Astrocyte (in vitro differentiated cells and primary cell): ENCODE results near the gene POU2F1. TPM values are rescaled to one million over a fixed set of nuclear protein-coding genes. Genes with fewer than 3 reads are reported as not detected.

Experiments
- DNase-seq: peaks from one replicate; pipeline ENCODE4 v3.0.0-alpha.2; 2010; ENCODE audit warnings: low read depth
- FAIRE-seq: peaks from 2 replicates; lab custom pipeline; 2011; peaks lifted over from hg19 to GRCh38; lab: Jason Lieb, UNC
- H2AFZ ChIP-seq: 2 replicates; pipeline ENCODE4 v1.6.0; 2012; ENCODE audit warnings: low read depth, low read length, inconsistent platforms
- H3K27ac ChIP-seq: 2 replicates; pipeline ENCODE4 v1.5.1; 2011; ENCODE audit warnings: low read depth, low read length, inconsistent platforms
- H3K27me3 ChIP-seq: 2 replicates; pipeline ENCODE4 v1.6.0; 2011; ENCODE audit warnings: low read length, inconsistent platforms; ENCODE audit not compliant: insufficient read depth
- H3K36me3 ChIP-seq: 2 replicates; pipeline ENCODE4 v1.5.1; 2011; ENCODE audit warnings: low read length, inconsistent platforms; ENCODE audit not compliant: insufficient read depth
- H3K4me1 ChIP-seq: 2 replicates; pipeline ENCODE4 v1.5.1; 2011; ENCODE audit warnings: low read length, inconsistent platforms; ENCODE audit not compliant: insufficient read depth
- H3K4me2 ChIP-seq: 2 replicates; pipeline ENCODE4 v1.6.0; 2012; ENCODE audit warnings: low read length, inconsistent platforms
- H3K4me3 ChIP-seq: 2 replicates; pipeline ENCODE4 v1.5.1; 2011; ENCODE audit warnings: low read depth, mild to moderate bottlenecking, low read length, inconsistent platforms; ENCODE audit not compliant: insufficient read depth
- H3K79me2 ChIP-seq: 2 replicates; pipeline ENCODE4 v1.6.0; 2012; ENCODE audit warnings: mild to moderate bottlenecking, low read length, inconsistent platforms; ENCODE audit not compliant: insufficient read depth
- H3K9ac ChIP-seq: 2 replicates; pipeline ENCODE4 v1.6.0; 2012; ENCODE audit warnings: mild to moderate bottlenecking, low read length, inconsistent platforms
- H3K9me3 ChIP-seq: 2 replicates; pipeline ENCODE4 v1.5.1; 2012; ENCODE audit warnings: low read depth, mild to moderate bottlenecking, low read length, inconsistent platforms; ENCODE audit not compliant: insufficient read depth
- H4K20me1 ChIP-seq: 2 replicates; pipeline ENCODE4 v1.6.0; 2012; ENCODE audit warnings: low read length, inconsistent platforms; ENCODE audit not compliant: insufficient read depth
- H3K27ac Mint-ChIP-seq: one replicate; pipeline ENCODE4 v1.8.0; 2021; ENCODE audit warnings: mild to moderate bottlenecking, mixed read lengths; ENCODE audit not compliant: unreplicated experiment
- H3K27me3 Mint-ChIP-seq: one replicate; pipeline ENCODE4 v1.8.0; 2021; ENCODE audit warnings: low read depth, mixed read lengths; ENCODE audit not compliant: unreplicated experiment
- H3K36me3 Mint-ChIP-seq: one replicate; pipeline ENCODE4 v1.8.0; 2021; ENCODE audit warnings: low read depth, mixed read lengths; ENCODE audit not compliant: unreplicated experiment
- H3K4me1 Mint-ChIP-seq: one replicate; pipeline ENCODE4 v1.8.0; 2021; ENCODE audit warnings: low read depth, mixed read lengths; ENCODE audit not compliant: unreplicated experiment
- H3K4me3 Mint-ChIP-seq: one replicate; pipeline ENCODE4 v1.8.0; 2021; ENCODE audit warnings: mild to moderate bottlenecking, moderate library complexity, mixed read lengths; ENCODE audit not compliant: unreplicated experiment
- H3K9me3 Mint-ChIP-seq: one replicate; pipeline ENCODE4 v1.8.0; 2021; ENCODE audit warnings: mild to moderate bottlenecking, mixed read lengths; ENCODE audit not compliant: unreplicated experiment
- CTCF ChIP-seq: IDR thresholded peaks from 2 replicates; pipeline ENCODE4 v1.5.1; 2011; ENCODE audit warnings: low read depth, mild to moderate bottlenecking, inconsistent platforms, low read length, moderate library complexity; ENCODE audit not compliant: insufficient read depth
- EZH2 ChIP-seq: IDR thresholded peaks from 2 replicates; pipeline ENCODE4 v1.6.1; 2012; ENCODE audit warnings: mild to moderate bottlenecking, low read length, inconsistent platforms; ENCODE audit not compliant: insufficient read depth
- total RNA-seq: library from RNA; stranded (reverse); gene quantifications from 2 replicates; pipeline ENCODE4 v1.2.1, GENCODE V29; 2021

Gene POU2F1
- total RNA-seq, 1 donor from 2014 or later = 21.7 TPM

GRCh38 chr1:167430134-167430848 lies 209.6 kb downstream of the POU2F1 start:
- Mint-ChIP-seq H3K27ac (no peak overlapping the region), H3K9me3 (no peaks in the 10 kb centered on the region), H3K36me3 (no peaks in the 10 kb centered on the region), H3K27me3 (peaks cover 6% of the 10 kb centered on the region), H3K4me3 (no peak overlapping the region), H3K4me1 (no peaks in the 10 kb centered on the region)
- no peaks in the 10 kb centered on the region for H3K4me1 ChIP-seq
- H3K79me2 ChIP-seq = no peaks in the 10 kb centered on the region
- no peak overlapping the region for H3K4me2 ChIP-seq
- no peaks in the 10 kb centered on the region for H3K9me3 ChIP-seq
- H3K36me3 ChIP-seq = no peaks in the 10 kb centered on the region
- H3K27me3 ChIP-seq = no peaks in the 10 kb centered on the region
- H4K20me1 ChIP-seq = no peaks in the 10 kb centered on the region
- no peak for TF ChIP-seq CTCF
- no peak for TF ChIP-seq EZH2
- DNase-seq (no peak), FAIRE-seq (no peak)
- no peak overlapping the region for H3K9ac ChIP-seq
- no peak overlapping the region for H2AFZ ChIP-seq
- H3K27ac ChIP-seq = no peak overlapping the region
- no peak overlapping the region for H3K4me3 ChIP-seq

- TF ChIP-seq CTCF = no peak
- no peak for TF ChIP-seq EZH2
- Histone ChIP-seq H3K4me3 (no peak overlapping the region), H3K27me3 (no peaks in the 10 kb centered on the region), H3K27ac (no peak overlapping the region), H4K20me1 (no peaks in the 10 kb centered on the region), H3K4me1 (no peaks in the 10 kb centered on the region), H3K36me3 (no peaks in the 10 kb centered on the region), H3K9ac (no peak overlapping the region), H3K79me2 (no peaks in the 10 kb centered on the region), H3K4me2 (no peak overlapping the region), H3K9me3 (no peaks in the 10 kb centered on the region), H2AFZ (no peak overlapping the region)
- no peaks in the 10 kb centered on the region for H3K36me3 Mint-ChIP-seq
- H3K27me3 Mint-ChIP-seq = peaks cover 11% of the 10 kb centered on the region
- H3K9me3 Mint-ChIP-seq = peaks cover under 1% of the 10 kb centered on the region
- no peak overlapping the region for H3K4me3 Mint-ChIP-seq
- no peak overlapping the region for H3K27ac Mint-ChIP-seq
- DNase-seq (no peak), FAIRE-seq (no peak)
- H3K4me1 Mint-ChIP-seq = no peaks in the 10 kb centered on the region
Observed at GRCh38 chr1:167430849-167431242, 210.2 kb downstream of the POU2F1 start.

GRCh38 chr1:167431261-167431908 lies 210.7 kb downstream of the POU2F1 start:
- no peaks in the 10 kb centered on the region for H3K9me3 ChIP-seq
- H3K4me3 ChIP-seq = no peak overlapping the region
- Mint-ChIP-seq H3K4me3 (no peak overlapping the region), H3K27me3 (peaks cover 12% of the 10 kb centered on the region), H3K4me1 (no peaks in the 10 kb centered on the region), H3K36me3 (no peaks in the 10 kb centered on the region), H3K27ac (no peak overlapping the region), H3K9me3 (peaks cover 5% of the 10 kb centered on the region)
- no peak overlapping the region for H3K4me2 ChIP-seq
- H3K4me1 ChIP-seq = no peaks in the 10 kb centered on the region
- H3K79me2 ChIP-seq = no peaks in the 10 kb centered on the region
- H3K9ac ChIP-seq = no peak overlapping the region
- TF ChIP-seq CTCF = no peak
- H3K27me3 ChIP-seq = peaks cover 3% of the 10 kb centered on the region
- FAIRE-seq (no peak), DNase-seq (no peak)
- H3K36me3 ChIP-seq = no peaks in the 10 kb centered on the region
- no peak overlapping the region for H2AFZ ChIP-seq
- H4K20me1 ChIP-seq = no peaks in the 10 kb centered on the region
- H3K27ac ChIP-seq = no peak overlapping the region
